Hippocampal formation (tissue), 2 donors: ENCODE measurements around the gene ZNF490.
"Not testable (repeated sequence)": the region's sequence is repeated elsewhere in the genome, so short reads cannot be mapped to it uniquely, and the experiment has no call there.

ENCODE experiments used
- DNase-seq, 2 donors: peaks; one replicate each; lab custom pipeline; 2025; lab: John Stamatoyannopoulos, UW

The ZNF490 gene

GRCh38 chr19:12610540-12611360 lies at the start of gene ZNF490, which contains the start of gene ZNF791:
Gene ZNF490 (minus strand): TSS chr19:12610813. CDS start chr19:12610680, 133 bp downstream.
Gene ZNF791 (plus strand): TSS chr19:12610920. CDS start chr19:12611080, 160 bp downstream.
- DNase-seq: peak; percentile 97

GRCh38 chr19:12657966-12658365 lies 47.4 kb upstream of the ZNF490 start:
- DNase-seq: no peak

GRCh38 chr19:12656899-12657571 lies 46.4 kb upstream of the ZNF490 start:
- DNase-seq: no peak

- DNase-seq: no peak
Observed at GRCh38 chr19:12655546-12655945, 44.9 kb upstream of the ZNF490 start.

- no peak for DNase-seq
Observed at GRCh38 chr19:12652219-12652618, 41.6 kb upstream of the ZNF490 start.

- DNase-seq: no peak
Observed at GRCh38 chr19:12649941-12650340, 39.3 kb upstream of the ZNF490 start.

- DNase-seq: no peak
Observed at GRCh38 chr19:12648088-12648487, 37.5 kb upstream of the ZNF490 start.

GRCh38 chr19:12647490-12648071 lies 37.0 kb upstream of the ZNF490 start:
- DNase-seq: peak in 1 of 2 donors; percentile 22

- DNase-seq: no peak
Observed at GRCh38 chr19:12647047-12647446, 36.4 kb upstream of the ZNF490 start.

GRCh38 chr19:12646551-12646950 lies 35.9 kb upstream of the ZNF490 start:
- no peak for DNase-seq

GRCh38 chr19:12643716-12644115 lies 33.1 kb upstream of the ZNF490 start:
- DNase-seq: not testable (repeated sequence)

- no peak for DNase-seq
Observed at GRCh38 chr19:12642506-12642905, 31.9 kb upstream of the ZNF490 start.

- DNase-seq: no peak
Observed at GRCh38 chr19:12641456-12641855, 30.8 kb upstream of the ZNF490 start.

GRCh38 chr19:12639901-12640613 lies 29.4 kb upstream of the ZNF490 start:
- DNase-seq: peak; percentile 24 to 53

- DNase-seq: no peak
Observed at GRCh38 chr19:12638611-12639182, 28.1 kb upstream of the ZNF490 start.

- DNase-seq: no peak
Observed at GRCh38 chr19:12636631-12637030, 26.0 kb upstream of the ZNF490 start.

GRCh38 chr19:12629215-12629614 lies 18.6 kb upstream of the ZNF490 start:
- DNase-seq: no peak

GRCh38 chr19:12628040-12629022 lies 17.7 kb upstream of the ZNF490 start:
- DNase-seq: no peak

GRCh38 chr19:12626958-12627357 lies 16.3 kb upstream of the ZNF490 start:
- no peak for DNase-seq

GRCh38 chr19:12623361-12624031 lies 12.9 kb upstream of the ZNF490 start:
- no peak for DNase-seq
